Measurements from ENCODE around the gene E2F6.
A peak's percentile ranks its signal among the peaks of the same experiment; 100 is the strongest.

Gene E2F6

DNA sequence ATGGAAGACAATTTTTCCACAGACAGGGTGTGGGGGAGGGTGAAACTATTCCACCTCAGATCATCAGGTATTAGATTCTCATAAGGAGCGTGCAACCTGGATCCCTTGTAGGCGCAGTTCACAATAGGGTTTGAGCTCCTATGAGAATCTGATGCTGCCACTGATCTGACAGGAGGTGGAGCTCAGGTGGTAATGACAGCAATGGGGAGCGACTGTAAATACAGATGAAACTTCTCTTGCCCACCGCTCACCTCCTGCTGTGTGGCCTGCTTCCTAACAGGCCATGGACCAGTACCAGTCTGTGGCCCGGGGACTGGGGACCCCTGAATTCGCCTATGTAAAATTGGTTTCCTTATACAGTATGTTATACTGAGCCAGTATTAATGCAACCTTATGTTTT, 27.3 kb upstream of the E2F6 start:
- no peak for DNase-seq (ENCODE audit: low read depth in 2 of 2, low spot score in 1 of 2)

DNA sequence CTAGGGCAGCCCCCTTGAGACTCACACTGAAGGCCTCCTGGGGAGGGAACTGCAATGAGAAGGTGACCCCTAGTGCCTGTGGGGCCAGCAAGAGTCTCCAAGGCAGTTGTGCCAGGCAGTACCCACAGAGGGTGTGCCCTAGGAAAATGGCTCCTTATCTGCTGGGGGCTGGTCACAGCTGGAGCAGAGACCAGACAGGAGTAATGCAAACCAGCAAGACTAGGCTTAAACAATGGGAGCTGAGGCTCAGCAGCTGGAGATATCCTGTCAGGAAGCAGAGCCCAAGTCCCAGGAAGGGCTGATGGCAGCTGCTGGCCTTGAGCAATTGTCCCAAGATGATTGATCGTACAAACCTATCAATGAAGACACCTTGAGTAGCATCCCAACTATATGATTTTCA, 26.8 kb upstream of the E2F6 start:
- DNase-seq (ENCODE audit: low read depth in 2 of 2, low spot score in 1 of 2): no peak

DNA sequence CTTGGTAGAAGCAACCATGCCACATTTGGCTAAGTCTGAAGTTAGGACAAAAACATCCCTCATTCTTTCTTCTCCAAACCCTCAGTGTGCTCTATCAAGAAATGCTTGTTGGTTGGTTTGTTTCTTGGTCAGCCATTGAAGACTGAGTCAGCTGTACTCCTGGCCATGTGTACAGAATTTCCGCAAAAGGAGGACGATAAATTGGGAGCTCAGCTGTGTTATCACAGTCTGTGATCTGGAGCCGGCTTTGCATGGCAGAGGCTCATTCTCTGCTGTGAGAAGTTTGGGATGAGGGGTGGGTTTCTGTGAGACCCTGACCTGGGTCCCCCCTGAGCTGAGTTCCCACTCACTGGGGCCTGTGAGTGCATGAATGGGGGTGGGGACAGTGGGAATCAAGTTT, 26.3 kb upstream of the E2F6 start:
- no peak for DNase-seq (ENCODE audit: low read depth in 2 of 2, low spot score in 1 of 2)

DNA sequence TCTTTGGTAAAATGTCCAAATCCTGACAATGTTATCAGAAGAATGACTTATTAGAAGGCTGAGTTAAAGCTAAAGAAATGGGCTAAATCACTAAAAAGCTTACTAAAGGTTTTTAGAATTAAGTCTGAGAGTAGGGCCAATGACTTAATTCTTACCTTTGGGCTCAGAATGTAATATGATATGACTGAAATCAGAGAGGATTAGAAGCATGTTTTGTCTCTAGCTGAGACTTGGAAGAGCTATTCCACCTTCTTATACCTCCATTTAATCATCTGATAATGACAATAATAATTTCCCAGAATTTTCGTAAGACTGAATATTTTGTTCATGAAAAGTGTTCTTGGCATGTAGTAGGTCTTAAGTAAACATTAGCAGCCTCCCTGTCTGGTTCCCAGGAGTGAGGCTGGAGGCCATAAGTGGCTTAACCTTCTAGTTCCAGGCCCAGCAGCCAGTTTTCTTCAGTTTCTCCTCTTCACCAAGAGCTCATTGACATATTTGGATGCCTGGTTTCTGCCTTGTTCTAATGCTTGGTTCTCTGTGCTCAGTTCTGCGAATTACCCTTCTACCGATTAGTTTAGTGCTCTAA, 25.5 kb upstream of the E2F6 start:
- no peak for DNase-seq (ENCODE audit: low read depth in 2 of 2, low spot score in 1 of 2)

DNA sequence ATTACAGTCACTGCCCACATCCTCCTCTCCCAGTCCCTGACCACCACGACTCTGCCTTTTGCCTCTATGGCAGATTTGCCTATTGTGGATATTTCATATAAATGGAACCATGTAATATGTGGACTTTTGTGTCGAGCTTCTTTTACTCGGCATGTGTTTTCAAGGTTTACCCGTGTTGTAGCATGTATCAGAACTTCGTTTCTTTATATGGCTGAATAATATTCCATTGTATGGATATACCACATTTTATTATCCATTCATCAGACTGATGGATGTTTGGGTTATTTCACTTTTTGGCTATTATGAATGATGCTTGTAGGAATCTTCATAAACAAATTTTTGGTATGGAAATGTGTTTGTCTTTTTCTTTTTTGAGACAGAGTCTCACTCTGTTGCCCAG, 24.2 kb upstream of the E2F6 start:
- no peak for DNase-seq (ENCODE audit: low read depth in 2 of 2, low spot score in 1 of 2)

DNA sequence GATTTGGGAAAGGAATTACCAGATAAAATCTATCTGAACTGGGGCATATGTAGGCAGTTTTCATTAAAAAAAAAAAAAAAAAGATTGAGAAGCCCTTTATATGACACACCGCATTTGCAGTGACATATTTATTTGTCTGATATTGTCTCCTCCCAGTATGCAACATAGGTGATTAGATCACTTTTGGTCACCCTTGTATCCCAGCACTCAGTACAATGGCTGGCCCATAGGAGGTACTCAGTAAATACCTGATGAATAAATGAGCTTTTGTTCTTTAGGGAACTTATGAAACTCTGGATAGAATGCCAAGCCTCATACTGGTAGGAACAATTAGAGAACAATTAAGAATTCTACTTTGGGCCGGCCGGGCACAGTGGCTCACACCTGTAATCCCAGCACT, 22.8 kb upstream of the E2F6 start:
- no peak for DNase-seq (ENCODE audit: low read depth in 2 of 2, low spot score in 1 of 2)

DNA sequence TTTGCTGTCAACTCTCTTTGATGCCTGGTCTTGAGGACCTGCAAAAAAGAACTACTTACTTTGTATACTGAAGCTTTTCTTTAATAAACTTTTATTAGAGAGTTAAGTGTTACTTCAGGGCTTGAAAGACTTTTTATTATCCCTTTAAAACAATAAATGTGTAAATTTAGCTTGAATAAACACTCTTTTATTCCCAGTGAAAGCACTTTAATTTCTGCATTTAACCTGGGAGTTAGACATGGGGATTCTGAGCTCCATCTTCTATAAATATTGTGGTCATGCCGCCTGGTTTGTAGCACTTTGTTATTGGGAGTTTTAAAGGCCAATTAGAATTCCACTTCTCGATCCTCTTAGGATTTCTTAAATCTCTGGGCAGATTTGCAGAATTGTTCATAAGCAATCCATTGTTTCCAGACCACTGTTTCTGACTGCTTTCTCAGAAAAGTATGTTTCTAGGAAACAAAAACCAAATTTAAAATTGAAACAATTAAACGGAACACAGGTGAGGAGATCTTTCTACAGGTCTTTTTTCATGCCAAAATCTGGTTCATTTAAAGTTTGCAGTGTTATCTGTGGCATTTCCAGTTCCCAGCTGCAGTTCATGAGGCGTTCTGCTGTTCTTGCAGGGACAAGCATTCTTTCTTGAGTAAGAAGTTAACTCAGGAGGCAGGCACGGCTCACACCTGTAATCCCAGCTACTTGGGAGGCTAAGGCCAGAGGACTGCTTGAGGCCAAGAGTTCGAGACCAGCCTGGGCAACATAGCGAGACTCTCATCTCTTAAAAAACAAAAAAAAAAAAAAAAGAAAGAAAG, 18.1 kb upstream of the E2F6 start:
- no peak for DNase-seq (ENCODE audit: low read depth in 2 of 2, low spot score in 1 of 2)

DNA sequence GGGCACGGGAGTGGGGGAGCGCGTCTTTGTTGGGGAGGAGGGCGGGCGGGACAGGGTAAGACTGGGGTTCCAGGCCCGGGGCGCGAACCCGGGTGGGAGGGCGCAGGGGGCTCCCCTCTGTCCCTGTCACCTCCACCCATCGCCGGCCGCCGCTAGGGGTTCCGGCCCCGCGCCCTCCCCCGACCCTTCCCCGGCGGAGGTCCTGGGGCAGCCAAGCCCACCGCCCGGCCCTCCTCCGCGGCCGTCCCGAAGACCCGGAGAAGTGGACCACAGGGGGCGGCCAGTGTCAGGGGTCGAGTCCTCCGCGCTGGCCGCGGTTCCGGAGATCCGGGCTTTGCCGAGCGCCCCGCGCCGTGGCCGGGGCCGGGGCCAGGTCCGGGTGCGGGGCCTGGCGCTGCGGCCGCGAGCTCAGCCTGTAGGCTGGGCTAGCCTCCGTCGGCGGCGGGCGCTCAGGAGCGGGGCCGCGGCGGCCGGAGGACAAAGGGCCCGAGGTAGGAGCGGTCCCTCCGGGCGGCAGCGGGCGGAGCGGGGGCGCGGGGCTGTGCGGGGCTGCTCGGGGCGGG, 16.6 kb upstream of the E2F6 start:
- no peak for DNase-seq (ENCODE audit: low read depth in 2 of 2, low spot score in 1 of 2)

DNA sequence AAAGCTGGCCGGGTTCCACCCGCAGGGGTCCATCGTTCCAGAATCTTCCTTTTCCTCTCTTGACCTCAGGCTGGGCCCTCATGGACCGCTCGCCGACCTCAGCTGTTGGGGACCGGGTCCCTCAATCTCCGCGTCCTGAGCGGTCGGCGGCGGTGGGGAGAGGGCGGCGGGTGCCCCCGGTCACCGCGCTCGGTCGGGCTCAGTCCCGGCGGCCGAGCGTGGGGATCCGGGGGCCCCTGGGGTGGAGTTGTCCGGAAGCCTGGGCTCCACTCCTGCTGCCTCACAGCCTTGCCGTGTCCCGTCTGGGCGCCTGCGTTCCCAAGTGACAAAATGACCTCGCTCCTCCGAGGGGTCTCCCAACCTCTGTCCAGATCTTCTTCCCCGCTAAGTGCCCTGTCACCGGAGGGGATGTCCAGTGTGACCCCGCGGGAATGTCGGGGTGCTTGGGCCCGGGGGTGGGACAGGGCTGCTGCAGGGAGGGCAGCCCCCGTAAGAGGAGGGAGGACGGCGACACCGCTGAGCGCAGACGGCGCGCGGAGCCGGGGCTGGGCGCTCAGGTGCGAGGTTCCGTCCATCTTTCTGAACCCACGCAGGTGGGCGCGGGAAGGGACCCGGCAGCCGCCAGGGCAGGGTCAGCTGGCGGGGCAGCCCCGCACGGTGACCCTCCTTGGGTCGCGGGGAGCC, 16.0 kb upstream of the E2F6 start:
- no peak for DNase-seq (ENCODE audit: low read depth in 2 of 2, low spot score in 1 of 2)

DNA sequence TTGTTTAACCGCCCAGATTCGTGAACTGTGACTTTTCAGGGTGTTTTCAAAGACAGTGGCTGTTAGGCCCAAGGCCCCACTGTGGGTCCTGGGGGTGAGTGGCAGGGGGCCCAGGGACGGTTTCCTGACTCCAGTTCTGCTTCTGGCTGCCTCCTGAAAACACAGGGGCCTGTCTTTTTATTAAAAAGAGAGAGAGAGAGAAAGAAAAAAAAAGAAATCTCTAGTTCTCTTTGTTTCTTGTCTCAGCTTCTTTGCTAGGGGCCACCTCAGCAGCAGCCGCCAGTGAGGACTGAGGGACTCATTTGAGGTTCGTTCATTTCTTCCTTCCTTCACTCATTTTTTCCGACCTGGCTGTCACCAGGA, 15.4 kb upstream of the E2F6 start:
- no peak for DNase-seq (ENCODE audit: low read depth in 2 of 2, low spot score in 1 of 2)

DNA sequence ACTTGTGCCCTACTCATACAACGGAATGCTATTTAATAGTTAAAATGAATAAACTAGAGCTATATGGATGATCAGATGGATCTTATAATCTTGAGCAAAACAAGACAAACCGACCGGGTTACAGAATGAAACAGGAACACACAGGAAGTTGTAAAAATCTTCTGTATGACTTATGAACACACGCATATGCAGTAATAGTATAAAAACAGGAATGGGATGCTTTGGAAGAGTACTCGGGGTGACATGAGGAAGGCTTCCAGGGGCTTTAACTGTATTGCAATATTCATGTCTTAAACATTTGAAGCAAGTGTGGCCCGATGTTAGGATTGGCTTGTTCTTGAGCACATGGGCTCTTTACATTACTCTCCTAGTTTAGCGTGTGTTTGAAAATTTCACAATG, 14.9 kb upstream of the E2F6 start:
- DNase-seq (ENCODE audit: low read depth in 2 of 2, low spot score in 1 of 2): no peak

DNA sequence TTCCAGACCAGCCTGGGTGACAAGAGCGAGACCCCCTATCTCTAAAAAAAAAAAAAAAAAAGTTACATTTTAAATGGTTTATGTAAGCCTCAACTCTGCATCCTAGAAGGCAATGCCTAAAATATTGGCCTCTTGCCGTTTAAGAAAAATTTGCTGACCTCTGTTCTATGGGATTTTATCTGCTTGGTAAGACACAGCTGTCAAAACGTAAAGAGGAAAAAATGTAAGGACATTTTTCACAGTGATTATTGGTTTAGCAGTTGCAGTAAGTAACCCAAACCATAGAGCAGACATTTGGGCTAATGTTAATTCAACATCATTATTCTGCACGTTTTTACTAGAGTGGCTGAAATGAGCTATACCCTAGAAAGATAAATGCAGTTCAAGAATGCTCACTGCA, 14.4 kb upstream of the E2F6 start:
- no peak for DNase-seq (ENCODE audit: low read depth in 2 of 2, low spot score in 1 of 2)

DNA sequence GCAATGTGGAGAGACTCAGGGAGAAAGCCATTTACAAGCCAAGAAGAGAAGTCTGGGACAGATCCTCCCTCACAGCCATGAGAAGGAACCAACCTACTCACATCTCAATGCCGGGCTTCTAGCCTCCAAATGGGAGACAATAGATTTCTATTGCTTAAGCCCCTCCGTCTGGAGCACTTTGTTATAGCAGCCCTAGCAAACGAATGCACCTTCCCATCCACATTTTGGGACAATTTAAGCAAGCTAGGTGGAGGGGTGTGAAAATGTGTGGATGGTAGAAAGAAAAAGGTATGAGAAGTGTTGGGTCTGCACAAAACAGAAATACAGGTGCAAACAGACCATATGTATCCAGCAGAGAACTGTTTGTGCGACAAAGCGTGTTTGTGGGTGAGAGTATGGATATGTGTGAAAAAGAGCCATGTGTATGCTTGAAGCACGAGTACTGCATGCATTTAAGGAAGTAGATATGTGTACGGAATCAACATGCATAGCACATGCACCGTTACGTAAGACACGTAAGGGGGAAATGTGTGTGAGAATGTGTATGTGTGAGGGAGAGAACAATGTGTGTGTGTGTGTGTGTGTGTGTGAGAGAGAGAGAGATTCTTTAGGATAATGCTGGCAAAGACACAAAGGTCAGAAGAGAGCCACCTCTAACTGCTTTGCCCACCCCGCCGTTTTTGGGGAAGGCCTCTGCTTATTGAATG, 13.1 kb upstream of the E2F6 start:
- DNase-seq (ENCODE audit: low read depth in 2 of 2, low spot score in 1 of 2): no peak

DNA sequence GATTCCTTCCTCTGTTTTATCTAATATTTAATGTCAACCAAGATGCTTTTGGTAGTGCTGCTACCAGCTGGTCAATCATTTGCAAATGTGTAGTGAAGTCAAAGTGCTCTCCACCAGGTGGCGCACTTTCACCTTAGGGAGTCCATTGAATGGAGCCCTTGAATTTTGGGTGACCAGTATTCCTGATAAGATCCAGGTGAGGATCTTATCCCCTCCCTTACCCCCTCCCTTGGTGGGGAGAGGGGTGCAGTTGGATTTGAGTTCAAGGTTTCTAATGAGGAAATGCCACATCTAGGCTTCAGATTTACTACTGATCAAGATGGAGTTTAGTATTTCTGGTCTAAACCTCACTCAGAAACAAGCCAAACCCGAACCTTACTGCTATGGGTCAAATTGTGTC, 12.0 kb upstream of the E2F6 start:
- DNase-seq (ENCODE audit: low read depth in 2 of 2, low spot score in 1 of 2): peak; percentile 53 to 80

DNA sequence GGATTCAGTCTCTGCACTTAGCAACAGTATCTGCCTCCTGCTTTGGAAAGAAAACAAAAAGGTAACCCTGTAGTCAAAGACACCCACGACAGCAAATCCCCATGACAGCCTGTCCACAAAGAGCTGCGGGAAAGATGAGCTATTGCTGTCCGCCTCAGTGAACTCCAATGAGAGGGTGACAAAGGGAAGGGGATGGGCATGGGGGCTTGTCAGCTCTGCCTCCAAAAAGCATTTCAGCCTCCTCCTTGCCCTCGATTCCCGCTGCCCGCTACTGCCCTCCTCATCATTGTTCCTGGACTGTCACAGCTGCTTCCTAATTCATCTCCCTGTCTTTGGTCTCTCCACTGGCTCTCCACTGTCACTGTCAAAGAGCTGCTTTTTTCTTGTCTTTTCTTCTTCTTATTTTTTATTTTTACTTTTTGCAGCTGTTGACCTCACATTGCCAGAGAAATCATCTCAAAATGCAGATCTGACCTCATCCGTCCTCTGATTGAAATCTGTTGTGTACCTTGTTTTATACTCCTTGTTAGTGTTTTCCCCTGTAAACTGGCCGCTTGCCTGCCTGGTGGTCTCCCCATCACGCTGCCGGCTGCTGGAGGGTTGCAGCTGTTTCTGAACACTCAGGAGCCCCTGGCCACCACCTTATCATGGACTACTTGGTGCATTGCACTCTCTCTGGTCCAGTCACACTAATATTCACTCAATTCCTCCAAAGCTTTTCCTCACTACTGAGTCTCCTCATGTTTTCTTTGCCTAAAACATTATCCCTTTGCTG, 7.9 kb upstream of the E2F6 start:
- no peak for DNase-seq (ENCODE audit: low read depth in 2 of 2, low spot score in 1 of 2)

DNA sequence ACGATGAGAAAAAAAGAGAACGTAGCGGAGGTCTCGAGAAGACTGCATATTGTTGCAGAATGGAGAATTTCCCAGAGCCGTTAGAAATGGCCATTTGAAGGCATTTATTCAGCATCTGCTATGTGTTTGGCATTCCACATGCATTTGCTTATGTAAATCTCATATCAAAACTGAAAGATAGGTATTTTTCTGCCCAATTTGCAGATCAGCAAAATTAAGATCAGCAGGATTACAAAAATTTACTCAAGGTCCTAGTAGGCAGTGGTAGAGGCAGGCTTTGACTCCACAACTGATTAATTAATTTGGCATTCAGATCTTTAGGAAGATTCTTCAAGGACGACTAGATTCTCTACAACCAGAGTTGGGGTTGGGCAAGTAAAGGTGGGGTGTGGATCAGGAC, 1.8 kb upstream of the E2F6 start:
- DNase-seq (ENCODE audit: low read depth in 2 of 2, low spot score in 1 of 2): no peak

DNA sequence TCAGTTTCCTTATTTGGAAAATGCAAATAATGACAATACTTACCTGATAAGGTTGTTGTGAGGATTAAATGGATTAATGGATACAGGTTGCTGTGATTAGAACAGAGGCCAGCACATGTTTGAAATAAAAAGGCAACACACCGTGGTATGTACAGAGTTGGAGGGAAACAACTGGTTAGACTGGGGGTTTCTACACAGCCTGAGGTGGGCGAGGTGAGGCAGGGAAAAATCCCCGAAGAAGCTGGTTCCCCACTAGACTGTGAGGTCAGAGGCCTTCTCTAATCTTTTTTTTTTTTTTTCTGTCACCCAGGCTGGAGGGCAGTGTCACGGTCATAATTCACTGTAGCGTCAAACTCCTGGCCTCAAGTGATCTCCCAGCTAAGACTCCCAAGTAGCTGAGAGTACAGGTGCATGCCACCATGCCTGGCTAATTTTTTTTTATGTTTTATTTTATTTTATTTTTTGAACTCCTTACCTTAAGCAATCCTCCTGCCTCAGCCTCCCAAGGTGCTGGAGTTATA, 1.2 kb upstream of the E2F6 start:
- DNase-seq (ENCODE audit: low read depth in 2 of 2, low spot score in 1 of 2): no peak

DNA sequence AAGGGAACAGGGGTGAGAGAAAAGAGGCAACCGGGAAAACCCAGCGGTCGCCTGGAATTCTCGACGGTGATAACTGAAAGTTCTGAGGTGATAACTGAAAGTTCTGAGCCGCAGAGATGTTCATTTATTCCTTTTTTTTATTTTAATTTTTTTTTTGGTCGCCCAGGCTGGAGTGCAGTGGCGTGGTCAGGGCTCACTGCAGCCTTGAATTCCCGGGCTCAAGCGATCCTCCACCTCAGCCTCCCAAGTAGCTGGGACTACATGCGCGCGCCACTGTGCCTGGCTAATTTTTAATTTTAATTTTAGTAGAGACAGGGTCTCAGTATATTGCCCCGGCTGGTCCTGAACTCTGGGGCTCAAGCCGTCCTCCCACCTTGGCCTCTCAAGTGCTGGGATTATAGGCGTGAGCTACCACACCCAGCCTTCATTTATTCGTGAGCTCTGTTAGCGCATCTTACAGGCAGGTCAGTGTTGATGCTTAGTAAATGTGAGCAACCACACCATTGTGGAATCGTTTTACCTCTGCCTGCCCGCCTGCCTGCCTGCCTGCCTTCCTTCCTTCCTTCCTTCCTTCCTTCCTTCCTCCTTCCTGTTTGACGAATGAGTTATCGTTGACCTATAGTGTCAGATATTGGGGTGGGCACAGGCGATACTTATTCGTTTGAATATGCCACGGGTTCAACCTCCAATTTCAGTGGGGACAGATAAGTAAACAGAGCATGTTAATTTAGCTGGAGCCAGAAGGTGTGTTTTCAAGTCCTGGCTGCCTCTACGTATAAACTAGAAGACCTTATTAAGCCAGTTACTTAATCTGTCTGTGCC, 557 bp upstream of the E2F6 start:
- no peak for DNase-seq (ENCODE audit: low read depth in 2 of 2, low spot score in 1 of 2)

DNA sequence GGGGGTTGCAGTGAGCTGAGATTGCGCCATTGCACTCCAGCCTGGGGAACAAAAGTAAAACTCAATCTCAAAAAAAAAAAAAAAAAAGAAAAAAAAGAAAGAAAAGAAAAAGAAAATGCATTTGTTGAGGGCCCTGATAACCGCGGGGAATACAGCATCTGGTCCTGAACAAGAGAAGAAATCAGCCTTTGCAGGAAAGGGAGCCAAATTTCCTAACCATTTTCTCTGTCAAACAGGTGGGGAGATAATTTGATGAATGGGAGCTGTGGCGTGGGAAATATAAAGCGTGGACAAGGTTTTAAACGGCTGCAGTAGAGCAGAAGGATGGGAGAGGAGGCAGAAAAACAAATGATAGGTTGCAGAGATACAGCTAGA, 864 bp downstream of the E2F6 start:
- DNase-seq (ENCODE audit: low read depth in 2 of 2, low spot score in 1 of 2): no peak

DNA sequence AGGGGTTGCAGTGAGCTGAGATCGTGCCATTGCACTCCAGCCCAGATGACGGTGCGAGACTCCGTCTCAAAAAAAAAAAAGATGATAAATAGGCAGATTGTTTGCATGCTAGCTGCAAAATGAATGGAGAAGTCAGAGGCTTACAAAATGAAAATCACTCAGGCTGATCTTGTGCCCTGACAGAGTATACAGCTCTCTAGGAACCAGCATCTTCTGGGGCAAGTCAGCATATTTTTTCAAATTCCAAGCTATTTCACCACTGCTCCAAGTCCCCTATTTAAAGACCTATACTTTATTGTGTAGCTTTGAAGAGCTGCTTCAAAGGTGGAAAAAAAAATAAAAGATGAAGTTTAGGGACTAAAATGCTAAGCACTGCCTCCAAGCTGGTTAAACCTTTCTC, 6.1 kb downstream of the E2F6 start:
- DNase-seq (ENCODE audit: low read depth in 2 of 2, low spot score in 1 of 2): no peak

All from stimulated activated CD8-positive, alpha-beta memory T cell treated with anti-CD3 and anti-CD28 coated beads, Interleukin-4, amount 100 ng/mL, for 4 hours (primary cell).